Measurements from ENCODE around the gene CLASP1. TPM values are rescaled to one million over a fixed set of nuclear protein-coding genes. Genes with fewer than 3 reads are reported as not detected.
"Not testable (repeated sequence)": the region's sequence is repeated elsewhere in the genome, so short reads cannot be mapped to it uniquely, and the experiment has no call there.

Gene CLASP1
- total RNA-seq, 1 donor from 2014 or later, result 71.7 TPM

DNA sequence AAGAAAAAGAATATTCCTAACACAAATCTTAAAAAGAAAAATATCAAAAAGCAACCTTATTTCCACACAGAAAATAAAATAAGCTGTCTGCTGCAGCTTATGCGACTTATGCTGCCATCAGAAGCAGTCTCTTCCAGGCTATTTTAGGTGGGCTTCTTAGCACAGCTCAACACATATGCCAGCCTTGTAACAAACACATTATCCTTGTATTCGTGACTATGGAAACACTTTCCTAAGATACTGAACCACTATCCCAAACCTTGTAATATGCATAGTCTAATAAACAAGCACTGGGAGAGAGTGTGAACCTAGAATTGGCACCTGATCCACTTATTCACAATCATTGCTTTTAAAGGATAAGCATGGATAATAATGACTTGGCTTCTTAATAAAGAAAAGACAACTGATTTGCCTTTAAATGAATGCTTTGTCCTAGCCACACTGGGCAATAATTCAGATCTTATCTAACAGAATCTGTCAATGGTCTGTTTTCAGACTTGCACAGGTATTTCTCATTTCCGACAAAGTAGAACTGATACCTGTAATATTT is 158.6 kb downstream of the CLASP1 start:
- peaks cover 21% of the 10 kb centered on the region for H3K4me1 Mint-ChIP-seq (ENCODE audit: low read depth)
- H3K27me3 Mint-ChIP-seq (ENCODE audit: low read depth), result no peaks in the 10 kb centered on the region
- intact Hi-C loops (cut with micrococcal nuclease), result no loop called here
- peaks cover 17% of the 10 kb centered on the region for H3K36me3 Mint-ChIP-seq (ENCODE audit: low read depth)
- H3K9me3 Mint-ChIP-seq, result no peaks in the 10 kb centered on the region
- no peak for DNase-seq (ENCODE audit: low spot score)
- H3K27ac Mint-ChIP-seq, result no peak overlapping the region
- no peak overlapping the region for H3K4me3 Mint-ChIP-seq (ENCODE audit: low read depth)

DNA sequence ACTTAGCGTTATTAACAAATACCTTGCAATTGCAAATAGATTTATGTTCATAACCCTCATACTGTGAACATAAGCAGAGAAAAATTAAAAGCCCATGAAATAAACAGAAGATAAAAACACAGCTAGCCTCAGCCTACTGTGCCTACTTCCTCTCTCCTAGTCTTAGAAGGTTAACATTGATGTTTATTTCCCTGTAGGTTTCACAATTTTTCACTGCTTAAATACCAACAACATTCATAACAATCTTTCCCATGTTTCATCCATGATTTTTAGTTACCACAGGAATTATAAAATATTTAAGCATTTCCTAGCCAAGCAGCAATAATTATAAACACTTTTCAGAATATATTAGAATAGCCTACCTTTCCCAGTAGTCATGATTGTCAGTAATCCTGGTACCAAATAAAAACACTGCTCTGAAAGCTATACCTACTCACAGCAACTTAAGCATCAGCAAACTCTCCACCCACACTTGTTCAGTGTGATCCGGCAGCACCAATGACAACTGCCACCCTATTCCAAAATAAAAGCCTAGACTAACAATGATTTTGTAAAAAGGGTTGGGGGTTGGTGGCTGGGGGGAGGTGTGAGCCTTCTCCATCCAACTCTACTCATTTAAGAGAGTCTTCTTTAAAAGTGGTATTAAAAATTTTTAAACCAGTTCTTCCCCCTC is 159.2 kb downstream of the CLASP1 start:
- Mint-ChIP-seq H3K36me3 (ENCODE audit: low read depth) (peaks cover 17% of the 10 kb centered on the region), H3K27ac (no peak overlapping the region), H3K4me3 (ENCODE audit: low read depth) (no peak overlapping the region), H3K9me3 (no peaks in the 10 kb centered on the region), H3K27me3 (ENCODE audit: low read depth) (no peaks in the 10 kb centered on the region), H3K4me1 (ENCODE audit: low read depth) (peaks cover 21% of the 10 kb centered on the region)
- DNase-seq (ENCODE audit: low spot score), result no peak
- intact Hi-C loops (cut with micrococcal nuclease), result loop anchor here (10.0 kb wide), 1 partner anchor 85 kb away; no protein-coding TSS in a partner anchor

DNA sequence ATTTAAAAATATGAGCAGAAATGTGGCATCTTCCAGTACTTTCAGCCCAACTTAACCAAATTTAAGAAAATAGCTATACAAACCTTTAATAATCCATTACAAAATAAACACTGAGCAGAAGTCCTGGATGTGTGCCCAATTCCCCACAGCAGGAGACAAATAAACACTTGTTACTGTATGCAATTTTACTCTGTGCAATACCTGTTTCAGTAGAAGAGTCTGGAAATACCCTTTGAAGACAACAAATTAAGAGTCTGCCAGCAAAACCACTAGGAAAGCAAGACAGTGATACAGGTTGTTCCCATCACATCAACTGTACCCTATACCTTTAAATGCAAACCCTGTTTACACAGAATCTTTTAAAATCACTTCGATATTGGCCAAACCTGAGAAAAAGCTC is 160.0 kb downstream of the CLASP1 start:
- Mint-ChIP-seq H3K36me3 (ENCODE audit: low read depth) (peaks cover 17% of the 10 kb centered on the region), H3K27me3 (ENCODE audit: low read depth) (no peaks in the 10 kb centered on the region), H3K4me3 (ENCODE audit: low read depth) (no peak overlapping the region), H3K9me3 (no peaks in the 10 kb centered on the region), H3K4me1 (ENCODE audit: low read depth) (peaks cover 25% of the 10 kb centered on the region), H3K27ac (no peak overlapping the region)
- intact Hi-C loops (cut with micrococcal nuclease), result loop anchor here (10.0 kb wide), 1 partner anchor 84 kb away; no protein-coding TSS in a partner anchor
- no peak for DNase-seq (ENCODE audit: low spot score)

DNA sequence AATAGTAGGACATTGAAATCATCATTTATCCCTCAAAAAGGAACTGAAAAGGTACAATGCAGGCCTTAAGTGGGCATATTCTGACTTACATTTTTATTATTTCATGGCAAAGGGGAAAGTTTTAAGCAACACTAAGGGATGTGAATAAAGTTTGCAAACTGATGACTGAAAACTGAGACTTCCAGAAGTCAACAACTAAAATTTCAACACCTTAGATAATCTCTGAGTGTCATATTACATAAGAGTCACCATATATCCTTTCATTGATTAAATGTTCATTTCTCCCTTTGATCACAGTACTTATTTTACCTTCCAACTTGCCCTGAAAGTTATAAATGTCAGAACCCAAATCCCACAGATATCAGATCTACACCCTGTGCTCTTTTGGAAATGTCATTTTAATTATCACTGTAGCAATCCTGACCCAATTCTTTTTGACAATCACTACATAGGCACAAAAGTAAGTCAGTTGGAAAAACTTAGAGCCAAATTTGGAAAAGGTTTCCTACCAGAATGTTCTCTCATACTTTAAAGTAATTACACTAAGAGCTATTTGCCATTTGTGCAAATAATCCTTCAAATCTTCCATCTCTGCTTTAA is 163.0 kb downstream of the CLASP1 start:
- Mint-ChIP-seq H3K27ac (no peak overlapping the region), H3K27me3 (ENCODE audit: low read depth) (no peaks in the 10 kb centered on the region), H3K4me1 (ENCODE audit: low read depth) (peaks cover 23% of the 10 kb centered on the region), H3K9me3 (no peaks in the 10 kb centered on the region), H3K36me3 (ENCODE audit: low read depth) (no peaks in the 10 kb centered on the region), H3K4me3 (ENCODE audit: low read depth) (no peak overlapping the region)
- intact Hi-C loops (cut with micrococcal nuclease), result loop anchor here (10.0 kb wide), 1 partner anchor 81 kb away; no protein-coding TSS in a partner anchor
- DNase-seq (ENCODE audit: low spot score), result no peak

DNA sequence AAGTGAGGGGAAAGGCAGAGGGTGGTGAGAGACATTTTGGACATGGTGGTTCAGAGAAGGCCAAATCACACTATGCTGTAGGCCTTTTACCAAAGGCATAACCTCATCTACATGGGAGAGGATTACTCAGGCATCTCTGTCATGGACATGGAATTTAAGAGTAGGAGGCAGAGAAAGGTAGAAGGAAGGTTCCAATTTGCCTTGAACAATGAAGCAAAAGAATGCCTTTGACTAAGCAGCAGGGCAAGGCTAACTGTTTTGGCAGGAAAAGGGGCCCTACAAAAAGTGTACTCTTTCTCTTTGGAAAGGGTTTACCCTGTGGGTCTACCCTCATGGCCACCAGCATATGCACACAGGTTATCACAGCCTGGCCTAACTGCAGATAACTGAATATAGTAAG is 164.2 kb downstream of the CLASP1 start:
- Mint-ChIP-seq H3K9me3 (no peaks in the 10 kb centered on the region), H3K27me3 (ENCODE audit: low read depth) (no peaks in the 10 kb centered on the region), H3K27ac (peak overlapping the region; percentile 11), H3K4me1 (ENCODE audit: low read depth) (peaks cover 18% of the 10 kb centered on the region), H3K4me3 (ENCODE audit: low read depth) (no peak overlapping the region), H3K36me3 (ENCODE audit: low read depth) (no peaks in the 10 kb centered on the region)
- DNase-seq (ENCODE audit: low spot score), result no peak
- intact Hi-C loops (cut with micrococcal nuclease), result loop anchor here (10.0 kb wide), 1 partner anchor 80 kb away; no protein-coding TSS in a partner anchor

DNA sequence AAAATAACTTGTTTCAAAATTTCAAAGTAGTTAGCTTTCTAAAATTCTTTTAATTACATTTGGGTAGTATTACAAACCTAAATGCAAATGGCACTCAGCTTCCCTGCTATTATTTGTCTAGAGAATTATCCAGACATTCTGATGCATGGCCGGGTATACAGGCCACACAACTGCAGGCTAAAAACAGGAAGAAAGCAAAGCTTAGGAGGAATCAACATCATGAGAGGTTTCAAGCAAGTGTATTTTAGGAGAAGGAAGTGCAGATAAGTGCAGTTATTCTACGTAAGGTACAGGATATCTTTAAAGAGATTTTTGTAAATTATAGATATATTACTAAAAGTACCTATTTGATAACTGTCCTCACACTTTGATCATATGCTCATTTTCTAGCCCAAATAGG is 165.4 kb downstream of the CLASP1 start:
- Mint-ChIP-seq H3K36me3 (ENCODE audit: low read depth) (peaks cover 2% of the 10 kb centered on the region), H3K27ac (no peak overlapping the region), H3K4me3 (ENCODE audit: low read depth) (no peak overlapping the region), H3K4me1 (ENCODE audit: low read depth) (peaks cover 12% of the 10 kb centered on the region), H3K27me3 (ENCODE audit: low read depth) (no peaks in the 10 kb centered on the region), H3K9me3 (no peaks in the 10 kb centered on the region)
- intact Hi-C loops (cut with micrococcal nuclease), result loop anchor here (10.0 kb wide), 1 partner anchor 79 kb away; no protein-coding TSS in a partner anchor
- DNase-seq (ENCODE audit: low spot score), result no peak

DNA sequence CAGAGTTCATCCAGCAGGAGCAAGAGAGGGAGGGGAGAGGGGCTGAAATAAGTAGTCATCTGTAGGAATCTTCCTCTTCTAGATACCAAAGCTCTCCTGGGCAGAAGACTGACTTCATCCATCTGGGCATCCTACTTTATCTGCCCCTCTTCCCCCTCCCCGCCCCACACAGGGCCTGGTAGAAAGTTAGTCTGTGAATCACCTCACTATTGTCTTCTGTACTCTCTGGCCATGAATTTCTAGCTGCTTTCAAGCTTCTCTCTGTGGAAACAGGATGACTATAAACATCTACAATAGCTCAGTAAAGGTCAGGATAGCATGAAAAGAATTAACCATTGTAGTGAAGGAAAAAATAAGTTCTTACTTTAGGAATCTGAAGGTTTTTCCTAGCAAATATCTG is 166.2 kb downstream of the CLASP1 start:
- Mint-ChIP-seq H3K4me1 (ENCODE audit: low read depth) (peaks cover 9% of the 10 kb centered on the region), H3K27ac (no peak overlapping the region), H3K36me3 (ENCODE audit: low read depth) (peaks cover 2% of the 10 kb centered on the region), H3K9me3 (no peaks in the 10 kb centered on the region), H3K4me3 (ENCODE audit: low read depth) (no peak overlapping the region), H3K27me3 (ENCODE audit: low read depth) (no peaks in the 10 kb centered on the region)
- DNase-seq (ENCODE audit: low spot score), result no peak
- intact Hi-C loops (cut with micrococcal nuclease), result loop anchor here (10.0 kb wide), 1 partner anchor 78 kb away; no protein-coding TSS in a partner anchor

DNA sequence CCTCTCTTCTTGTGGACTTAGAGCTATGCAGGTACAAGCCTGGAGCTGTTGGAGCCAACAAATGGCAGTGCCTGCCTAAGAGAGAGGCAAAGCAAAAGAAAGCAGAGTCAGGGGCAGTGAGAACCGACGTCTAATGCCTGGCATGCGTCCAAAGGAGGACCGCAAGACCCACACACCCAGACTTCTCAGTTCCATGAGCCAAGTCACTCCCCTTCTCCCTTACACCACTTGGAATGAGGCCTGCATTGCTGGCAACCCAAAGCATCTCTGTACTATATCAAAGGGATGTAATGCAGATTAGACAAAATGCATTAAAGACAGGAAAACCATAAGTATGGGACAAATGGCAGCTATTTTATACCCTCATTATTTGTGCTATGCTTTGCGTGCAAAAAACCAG is 168.4 kb downstream of the CLASP1 start:
- Mint-ChIP-seq H3K4me1 (ENCODE audit: low read depth) (peaks cover 18% of the 10 kb centered on the region), H3K9me3 (no peaks in the 10 kb centered on the region), H3K36me3 (ENCODE audit: low read depth) (peaks cover 2% of the 10 kb centered on the region), H3K27ac (no peak overlapping the region), H3K27me3 (ENCODE audit: low read depth) (no peaks in the 10 kb centered on the region), H3K4me3 (ENCODE audit: low read depth) (no peak overlapping the region)
- DNase-seq (ENCODE audit: low spot score), result no peak
- intact Hi-C loops (cut with micrococcal nuclease), result loop anchor here (10.0 kb wide), 1 partner anchor 76 kb away; no protein-coding TSS in a partner anchor

DNA sequence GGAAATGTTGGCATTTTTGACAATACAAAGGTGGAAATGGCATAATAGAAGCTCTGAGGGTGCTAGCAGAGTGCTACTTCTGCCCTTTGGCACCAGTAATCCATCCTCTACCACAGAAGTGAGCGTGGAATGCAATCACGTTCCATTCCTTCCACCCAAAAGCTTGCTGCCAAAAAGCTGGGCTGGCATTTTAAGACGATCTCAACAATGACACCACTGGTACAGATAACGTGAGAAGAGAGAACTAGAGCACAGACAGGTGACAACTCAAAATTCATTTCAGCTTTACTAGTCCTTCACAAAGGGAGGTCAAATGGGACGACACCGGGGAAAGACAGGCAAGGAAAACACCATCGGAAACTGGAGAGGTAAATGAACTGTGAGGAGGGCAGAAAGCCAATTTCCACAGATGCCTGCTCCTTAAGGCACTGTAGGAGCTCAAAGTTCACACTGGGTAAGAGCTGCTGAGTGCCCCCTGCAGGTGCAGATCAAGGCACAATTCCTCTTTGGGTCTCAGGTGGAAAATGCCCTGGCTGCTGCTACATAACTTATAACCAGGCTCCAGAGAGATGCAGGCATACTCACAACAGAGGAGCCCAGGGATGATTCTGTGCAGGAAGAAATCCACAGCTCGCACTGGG is 169.3 kb downstream of the CLASP1 start:
- intact Hi-C loops (cut with micrococcal nuclease), result loop anchor here (10.0 kb wide), 1 partner anchor 75 kb away; no protein-coding TSS in a partner anchor
- H3K27ac Mint-ChIP-seq, result no peak overlapping the region

DNA sequence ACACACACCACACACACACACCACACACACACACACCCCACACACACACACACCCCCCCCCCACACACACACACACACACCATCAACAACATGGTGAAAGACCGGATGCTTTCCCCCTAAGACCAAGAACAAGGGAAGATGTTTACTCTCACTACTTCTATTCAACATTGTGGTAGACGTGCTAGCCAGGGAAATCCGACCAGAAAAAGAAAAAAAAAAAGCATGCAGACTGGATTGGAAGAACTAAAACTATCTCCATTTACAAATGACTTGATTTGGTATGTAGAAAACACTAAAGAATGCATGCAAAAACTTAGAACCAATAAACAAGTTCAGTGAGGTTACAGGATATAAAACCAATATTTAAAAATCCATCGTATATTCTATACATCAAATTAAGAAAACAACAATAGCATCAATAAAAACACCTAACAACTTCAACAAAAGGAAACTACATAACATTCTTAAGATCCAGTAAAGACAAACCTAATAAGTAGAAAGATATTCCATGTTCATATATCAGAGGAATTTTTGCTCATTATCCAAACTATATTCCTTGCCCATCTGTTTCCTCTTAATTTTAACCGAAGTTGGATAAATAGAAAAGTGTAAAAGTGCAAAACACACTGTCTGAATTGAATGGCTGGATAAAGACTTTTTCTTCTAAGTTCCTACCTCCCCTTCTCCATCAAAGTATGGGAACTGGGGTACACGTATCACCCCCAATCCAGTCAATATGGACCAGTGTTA is 170.1 kb downstream of the CLASP1 start:
- intact Hi-C loops (cut with micrococcal nuclease), result no loop called here
- H3K27ac Mint-ChIP-seq, result no peak overlapping the region
- peaks cover 2% of the 10 kb centered on the region for H3K36me3 Mint-ChIP-seq (ENCODE audit: low read depth)
- H3K4me3 Mint-ChIP-seq (ENCODE audit: low read depth), result no peak overlapping the region
- no peak for DNase-seq (ENCODE audit: low spot score)
- H3K27me3 Mint-ChIP-seq (ENCODE audit: low read depth), result no peaks in the 10 kb centered on the region
- peaks cover 15% of the 10 kb centered on the region for H3K4me1 Mint-ChIP-seq (ENCODE audit: low read depth)
- no peaks in the 10 kb centered on the region for H3K9me3 Mint-ChIP-seq

More for the DNA sequence above, 169.3 kb downstream of the CLASP1 start:
- H3K4me1 Mint-ChIP-seq (ENCODE audit: low read depth), result peaks cover 20% of the 10 kb centered on the region
- no peak overlapping the region for H3K4me3 Mint-ChIP-seq (ENCODE audit: low read depth)
- DNase-seq (ENCODE audit: low spot score), result no peak
- no peaks in the 10 kb centered on the region for H3K9me3 Mint-ChIP-seq
- H3K27me3 Mint-ChIP-seq (ENCODE audit: low read depth), result no peaks in the 10 kb centered on the region
- peaks cover 2% of the 10 kb centered on the region for H3K36me3 Mint-ChIP-seq (ENCODE audit: low read depth)

DNA sequence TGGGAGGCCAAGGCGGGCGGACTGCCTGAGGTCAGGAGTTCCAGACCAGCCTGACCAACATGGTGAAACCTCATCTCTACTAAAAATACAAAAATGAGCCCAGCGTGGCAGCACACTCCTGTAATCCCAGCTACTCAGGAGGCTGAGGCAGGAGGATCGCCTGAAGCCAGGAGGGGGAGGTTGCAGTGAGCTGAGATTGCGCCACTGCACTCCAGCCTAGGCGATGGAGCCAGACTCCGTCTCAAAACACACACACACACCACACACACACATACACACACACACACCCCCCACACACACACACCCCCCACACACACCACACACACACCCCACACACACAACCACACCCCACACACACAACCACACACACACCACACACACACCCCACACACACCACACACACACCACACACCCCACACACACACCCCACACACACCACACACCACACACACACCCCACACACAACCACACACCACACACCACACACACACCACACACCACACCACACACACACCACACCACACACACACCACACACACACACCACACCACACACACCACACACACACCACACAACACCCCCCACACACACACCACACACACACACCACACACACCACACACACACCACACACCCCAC is 170.8 kb downstream of the CLASP1 start:
- DNase-seq (ENCODE audit: low spot score); H3K36me3 Mint-ChIP-seq (ENCODE audit: low read depth); H3K27me3 Mint-ChIP-seq (ENCODE audit: low read depth); intact Hi-C loops (cut with micrococcal nuclease); H3K27ac Mint-ChIP-seq; H3K9me3 Mint-ChIP-seq; H3K4me3 Mint-ChIP-seq (ENCODE audit: low read depth): not testable (repeated sequence)
- H3K4me1 Mint-ChIP-seq (ENCODE audit: low read depth), result peaks cover 15% of the 10 kb centered on the region

DNA sequence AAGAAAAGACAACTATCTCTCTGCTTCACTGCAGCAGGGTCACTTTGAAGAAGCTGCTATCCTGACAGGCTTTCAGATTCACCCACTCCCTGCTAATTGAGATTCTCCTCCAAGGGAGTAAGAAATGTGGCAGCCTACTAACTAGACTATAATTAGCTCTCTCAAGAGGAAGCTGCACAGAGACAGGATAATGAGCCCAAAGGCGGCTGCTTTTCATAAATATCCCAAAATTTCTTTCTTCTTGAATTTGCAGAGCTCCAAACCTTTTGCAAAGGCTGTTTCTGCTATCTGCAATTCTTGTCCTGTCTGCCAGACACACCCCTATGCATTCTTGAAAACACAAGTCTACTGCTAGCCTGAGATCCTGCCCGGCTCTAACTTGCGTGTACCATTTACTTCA is 172.6 kb downstream of the CLASP1 start:
- H3K36me3 Mint-ChIP-seq (ENCODE audit: low read depth), result peaks cover 6% of the 10 kb centered on the region
- intact Hi-C loops (cut with micrococcal nuclease), result no loop called here
- DNase-seq (ENCODE audit: low spot score), result no peak
- H3K4me1 Mint-ChIP-seq (ENCODE audit: low read depth), result peaks cover 22% of the 10 kb centered on the region
- no peak overlapping the region for H3K4me3 Mint-ChIP-seq (ENCODE audit: low read depth)
- H3K9me3 Mint-ChIP-seq, result no peaks in the 10 kb centered on the region
- H3K27ac Mint-ChIP-seq, result no peak overlapping the region
- H3K27me3 Mint-ChIP-seq (ENCODE audit: low read depth), result no peaks in the 10 kb centered on the region
